Activated CD4-positive, CD25-positive, alpha-beta regulatory T cell treated with anti-CD3 and anti-CD28 coated beads, Interleukin-2, amount 50 U/mL, for 72 hours (primary cell): ENCODE results near the gene CHCHD6.

ENCODE experiments used
- DNase-seq: peaks from one replicate; pipeline ENCODE4 v3.0.0; 2021

Gene CHCHD6

DNA sequence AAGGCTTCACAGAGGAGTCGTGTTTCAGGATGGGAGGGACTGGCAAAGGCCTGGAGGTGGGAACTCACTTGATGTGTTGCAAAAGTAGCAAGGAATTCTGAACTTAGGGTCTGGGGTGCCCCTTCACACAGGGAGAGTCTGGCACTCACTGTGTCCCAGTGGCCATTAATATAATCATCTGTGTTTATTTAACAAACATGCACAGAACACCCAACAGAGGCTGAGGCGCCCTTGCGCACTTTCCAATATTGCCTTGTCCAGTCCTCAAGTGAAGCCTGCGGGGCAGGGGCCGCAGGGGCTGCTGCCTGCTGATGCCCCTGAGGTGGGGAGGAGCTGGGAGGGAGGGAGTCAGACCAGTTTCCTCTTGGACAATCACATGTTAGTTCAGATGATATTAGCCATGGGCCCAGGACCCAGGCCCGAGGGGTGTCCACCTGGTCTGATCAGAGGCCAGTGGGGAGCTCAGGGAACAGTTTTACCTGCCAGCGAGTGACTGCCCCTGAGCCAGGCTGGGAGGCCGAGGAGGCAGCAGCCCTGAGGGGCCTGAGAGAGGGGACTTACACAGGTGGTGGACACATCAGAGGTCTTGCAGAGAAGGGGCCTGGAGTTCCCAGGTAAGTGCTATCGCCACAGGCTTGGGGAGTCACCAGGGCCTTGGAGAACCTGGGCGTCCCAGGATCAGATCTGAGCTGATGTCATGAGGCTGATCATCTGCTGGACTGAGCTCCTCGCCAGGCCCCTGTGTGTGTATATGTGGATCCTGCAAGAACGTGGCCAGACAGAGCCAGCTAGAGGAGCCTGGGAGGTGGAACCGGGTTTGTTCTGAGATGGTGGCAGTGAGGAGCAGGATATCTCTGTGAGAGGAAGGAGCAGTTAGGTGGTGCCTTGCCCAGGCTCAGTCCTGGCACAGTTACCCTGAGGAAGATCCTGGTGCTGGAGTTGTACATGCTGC is 35.3 kb upstream of the CHCHD6 start:
- DNase-seq = no peak

GRCh38 chr3:126671521-126671920 is 32.5 kb upstream of the CHCHD6 start:
- DNase-seq = no peak

DNA sequence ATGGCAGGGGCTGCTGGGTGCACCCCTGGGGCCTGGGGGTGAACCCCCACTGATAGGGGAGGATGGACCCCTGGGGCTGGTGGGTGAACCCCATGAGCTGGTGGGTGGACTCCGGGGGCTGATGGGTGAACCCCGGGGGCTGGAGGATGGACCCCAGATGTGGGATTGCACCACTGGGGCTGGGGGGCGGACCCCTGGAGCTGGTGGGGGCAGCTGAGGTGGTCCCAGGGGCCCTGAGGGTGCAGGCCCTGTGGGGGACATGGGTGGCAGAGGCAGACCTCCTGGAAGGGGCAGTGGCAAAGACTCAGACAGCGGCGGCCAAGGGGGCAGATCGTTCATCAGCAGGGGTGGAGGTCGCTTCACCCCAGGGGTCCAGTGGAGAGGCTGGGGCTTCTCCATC is 31.7 kb upstream of the CHCHD6 start:
- DNase-seq = no peak

DNA sequence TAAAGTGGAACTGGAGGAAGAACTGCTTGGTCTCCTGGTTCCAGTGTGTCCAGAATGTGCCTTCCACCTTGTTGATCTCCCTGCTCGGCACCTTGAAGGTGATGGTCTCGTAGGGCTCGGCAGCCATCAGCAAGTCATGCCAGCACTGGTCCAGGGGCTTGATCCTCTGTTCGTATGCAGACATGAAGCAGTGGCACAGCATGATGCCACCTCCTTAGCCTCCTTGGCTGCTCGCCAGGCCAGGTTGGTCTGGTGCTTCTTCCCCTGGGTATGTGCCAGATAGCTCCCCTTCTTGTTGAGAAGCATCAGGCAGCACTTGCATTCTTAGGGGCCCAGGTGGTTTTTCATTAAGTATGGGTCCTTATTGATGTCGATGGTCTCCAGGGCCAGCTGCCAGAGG is 31.3 kb upstream of the CHCHD6 start:
- DNase-seq = no peak

- DNase-seq = no peak
Observed at GRCh38 chr3:126676919-126677705, 26.9 kb upstream of the CHCHD6 start.

GRCh38 chr3:126677862-126678503 is 26.1 kb upstream of the CHCHD6 start:
- DNase-seq = no peak

- no peak for DNase-seq
Observed at GRCh38 chr3:126678693-126679317, 25.2 kb upstream of the CHCHD6 start.

- DNase-seq = peak; percentile 88
Observed at GRCh38 chr3:126679318-126679751, 24.7 kb upstream of the CHCHD6 start.

DNA sequence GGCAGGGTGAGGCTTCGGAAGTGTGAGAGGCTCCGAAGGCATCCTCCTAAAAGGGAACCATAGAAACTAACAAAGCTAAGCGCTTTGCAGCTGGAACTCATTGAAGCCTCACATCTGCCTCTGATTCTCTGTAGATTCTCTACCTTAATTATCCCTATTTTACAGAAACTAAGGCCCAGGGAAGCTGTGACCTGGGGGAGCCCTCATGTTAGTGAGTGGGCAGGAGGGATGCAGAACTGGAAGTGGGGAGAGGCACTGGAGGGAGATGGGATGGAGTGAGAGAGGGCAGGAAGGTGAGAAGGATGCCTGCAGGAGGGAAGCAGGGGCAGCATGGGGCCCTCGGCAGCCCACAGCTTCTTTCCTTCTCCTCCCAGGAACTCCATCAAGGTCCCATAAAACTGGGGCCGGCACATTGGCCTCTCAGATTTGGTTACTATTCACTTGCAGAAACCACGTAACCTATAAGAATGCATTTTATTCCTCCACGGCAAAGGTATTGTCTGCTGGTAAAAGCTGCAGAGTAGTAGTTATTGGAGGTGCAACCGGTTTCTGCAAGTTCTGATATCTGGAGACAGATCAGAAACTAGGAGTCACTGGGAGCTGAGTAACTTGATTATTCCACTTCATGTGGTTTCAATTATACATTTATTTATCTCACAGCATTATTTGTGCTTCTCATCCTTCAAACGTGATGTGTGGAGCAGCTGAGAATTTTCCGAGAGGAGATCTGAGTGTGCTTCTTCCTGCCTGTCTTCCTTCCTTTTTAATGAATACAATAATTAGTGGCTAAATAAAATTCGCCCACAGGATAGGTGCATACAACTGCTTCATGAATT is 24.0 kb upstream of the CHCHD6 start:
- DNase-seq = no peak

- no peak for DNase-seq
Observed at GRCh38 chr3:126680667-126681055, 23.4 kb upstream of the CHCHD6 start.

DNA sequence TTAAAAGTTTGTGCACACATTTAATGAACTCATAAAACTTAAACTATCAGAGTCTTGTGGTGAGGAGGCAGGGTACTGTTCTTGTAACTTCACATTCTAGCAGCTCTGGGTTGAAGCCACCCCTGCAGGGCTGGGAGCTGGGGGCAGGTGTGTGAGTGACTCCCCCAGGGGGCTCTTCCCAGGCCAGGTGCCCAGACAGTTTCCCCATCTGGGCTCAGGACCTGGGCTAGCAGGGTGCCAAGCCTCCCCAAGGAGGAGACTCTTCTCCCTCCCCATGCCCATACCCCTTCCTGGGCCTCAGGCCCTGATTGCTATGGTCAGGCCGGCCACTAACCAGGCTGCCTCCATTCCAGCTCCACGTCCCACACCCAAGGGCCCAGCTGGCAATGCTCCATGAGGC is 22.0 kb upstream of the CHCHD6 start:
- DNase-seq = no peak

DNA sequence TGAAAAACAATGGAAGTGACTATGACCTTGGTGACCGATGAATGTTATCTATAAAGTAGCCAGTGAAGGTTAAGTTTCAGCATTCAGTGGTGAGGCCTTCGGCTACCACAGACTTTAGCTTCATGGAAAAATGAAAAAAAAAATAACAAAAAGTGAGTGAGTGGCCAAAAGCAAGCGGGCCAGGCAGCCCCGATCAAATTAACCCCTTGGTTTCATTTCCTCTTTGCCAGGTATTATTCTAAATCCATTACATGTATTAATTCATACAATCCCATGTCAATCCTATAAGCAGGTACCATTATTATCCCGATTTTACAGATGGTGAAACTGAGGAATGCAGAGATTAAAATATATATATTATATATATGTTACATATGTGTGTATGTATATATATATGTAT is 21.0 kb upstream of the CHCHD6 start:
- no peak for DNase-seq

DNA sequence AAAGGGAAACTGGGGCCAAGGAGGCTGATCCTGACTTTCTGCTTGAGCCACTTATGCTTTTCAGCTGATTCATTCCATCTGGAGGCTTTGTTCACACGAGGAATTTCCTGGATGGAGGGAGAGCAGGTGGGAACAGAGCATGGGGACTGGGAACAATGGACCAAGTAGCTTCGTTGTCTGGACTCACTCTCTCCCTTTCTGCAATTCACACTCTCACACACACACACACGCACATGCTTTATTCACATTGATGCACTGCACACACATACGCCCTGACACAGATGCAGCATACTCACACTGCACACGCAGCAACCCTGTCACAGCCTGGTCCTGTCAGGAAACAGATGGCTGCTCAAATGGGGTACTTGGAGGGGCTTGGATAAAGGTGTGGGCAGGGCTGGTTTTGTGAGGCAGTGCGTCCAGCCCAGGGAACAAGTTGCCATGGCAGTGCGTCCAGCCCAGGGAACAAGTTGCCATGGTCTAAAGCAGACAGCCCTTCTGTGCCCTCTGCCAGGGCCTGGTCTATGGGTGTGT is 19.8 kb upstream of the CHCHD6 start:
- DNase-seq = no peak

DNA sequence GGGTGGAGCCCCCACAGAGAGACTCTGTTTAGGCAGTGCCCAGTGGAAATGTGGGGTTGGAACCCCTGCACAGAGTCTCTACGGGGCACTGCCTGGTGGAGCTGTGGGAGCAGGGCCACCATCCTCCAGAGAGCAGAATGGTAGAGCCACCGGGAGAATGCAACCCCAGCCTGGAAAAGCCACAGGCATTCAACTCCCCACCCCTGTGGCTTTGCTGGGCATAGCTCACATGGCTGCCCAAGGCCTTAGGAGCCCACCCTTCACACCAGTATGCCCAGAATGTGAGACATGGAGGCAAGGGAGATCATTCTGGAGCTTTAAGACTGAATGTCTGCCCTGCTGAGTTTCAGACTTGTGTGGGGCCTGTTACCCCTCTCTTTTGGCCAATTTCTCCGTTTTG is 19.0 kb upstream of the CHCHD6 start:
- DNase-seq = no peak

DNA sequence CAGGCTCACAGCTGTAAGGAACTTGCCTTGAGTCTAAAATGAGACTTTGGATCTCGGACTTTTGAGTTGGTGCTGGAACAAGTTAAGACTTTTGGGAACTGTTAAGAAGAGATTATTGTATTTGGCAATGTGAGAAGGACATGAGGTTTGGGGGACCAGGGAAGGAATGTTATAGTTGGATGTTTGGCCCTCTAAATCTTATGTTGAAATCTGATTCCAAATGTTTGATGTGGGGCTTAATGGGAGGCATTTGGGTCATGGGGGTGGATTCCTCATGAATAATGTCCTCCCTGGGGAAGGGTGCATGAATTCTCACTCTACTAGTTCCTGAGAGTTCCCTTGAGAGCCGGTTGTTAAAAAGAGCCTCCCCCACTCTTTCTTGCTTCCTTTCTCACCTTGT is 18.5 kb upstream of the CHCHD6 start:
- no peak for DNase-seq

GRCh38 chr3:126691765-126692164 is 12.3 kb upstream of the CHCHD6 start:
- DNase-seq = no peak

DNA sequence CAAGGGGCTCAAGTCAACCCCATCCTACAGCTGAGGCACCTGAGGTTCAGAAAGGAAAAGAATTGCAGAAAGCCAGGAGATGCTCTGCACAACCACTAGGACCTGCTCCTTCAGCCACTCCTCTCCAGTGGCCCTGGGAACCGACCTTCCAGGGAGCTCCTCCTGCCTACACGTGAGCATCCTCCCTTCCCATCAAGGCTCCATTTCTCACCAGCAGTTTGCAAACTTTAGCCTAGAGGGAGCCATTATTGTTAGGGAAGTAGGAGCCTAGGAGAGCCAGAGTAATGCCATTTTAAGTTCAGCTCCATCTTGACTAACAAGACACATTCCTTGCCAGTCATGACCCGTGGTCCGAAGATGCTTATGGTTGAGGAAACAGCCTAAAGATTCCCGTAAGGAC is 11.2 kb upstream of the CHCHD6 start:
- DNase-seq = no peak

DNA sequence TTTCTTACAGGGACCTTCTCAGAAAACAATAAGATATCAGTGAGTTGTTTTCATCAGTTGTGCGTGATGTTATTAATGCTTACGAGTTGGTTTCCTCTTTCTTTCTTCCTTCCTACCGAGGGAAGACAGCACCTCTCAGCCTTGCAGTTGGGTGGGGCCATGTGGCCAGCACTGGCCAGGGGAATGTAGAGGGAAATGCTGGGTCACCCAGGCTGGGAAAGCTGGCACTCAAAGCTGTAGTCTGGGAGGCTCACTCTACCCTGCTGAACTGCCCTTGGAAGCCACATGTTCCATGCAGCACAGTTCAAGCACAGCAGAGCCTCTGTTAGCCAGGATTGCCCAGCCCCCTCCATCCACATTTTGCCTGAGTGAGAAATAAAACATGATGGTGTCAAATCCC is 10.1 kb upstream of the CHCHD6 start:
- DNase-seq = no peak

GRCh38 chr3:126696701-126697267 is 7.3 kb upstream of the CHCHD6 start:
- no peak for DNase-seq

GRCh38 chr3:126699011-126699410 is 5.0 kb upstream of the CHCHD6 start:
- DNase-seq = no peak

DNA sequence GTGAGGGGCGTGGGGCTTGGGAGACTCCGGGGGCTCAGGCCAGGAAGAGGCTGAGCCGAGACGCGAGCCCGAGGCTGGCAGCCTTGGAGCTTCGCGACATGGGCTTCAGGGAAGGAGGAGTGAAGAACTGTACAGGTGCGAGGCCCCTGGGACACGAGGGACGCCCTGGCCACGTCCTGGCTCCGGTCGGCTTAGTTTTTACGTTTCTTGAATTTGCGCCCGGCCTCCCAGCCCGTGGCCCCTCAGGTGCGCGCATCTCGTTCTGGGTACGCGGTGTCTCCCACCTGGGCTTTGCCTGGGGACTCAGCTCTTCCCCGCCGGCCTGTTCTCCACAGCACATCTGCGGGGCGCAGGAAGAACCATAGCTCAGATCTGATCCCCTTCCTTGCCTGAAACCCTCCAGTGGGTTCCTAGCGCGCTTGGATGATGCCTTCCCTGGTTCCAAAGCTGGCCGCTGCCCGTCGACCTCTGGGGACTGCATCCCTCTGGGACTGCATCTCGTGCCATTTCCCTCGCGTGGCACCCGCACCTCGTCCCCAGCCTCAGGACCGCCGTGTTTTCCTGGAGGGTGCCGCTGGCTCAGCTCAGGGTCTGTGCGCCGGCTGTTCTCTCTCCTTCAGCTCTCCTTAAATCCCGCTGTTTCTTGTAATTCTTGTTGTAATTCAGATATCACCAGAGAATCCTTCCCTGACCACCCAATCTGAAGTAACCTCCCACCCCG is 614 bp downstream of the CHCHD6 start:
- no peak for DNase-seq
